LHCN-M2 (cell line): ENCODE results near the gene ZMYM4. TPM values are rescaled to one million over a fixed set of nuclear protein-coding genes. Genes with fewer than 3 reads are reported as not detected.
A peak's percentile ranks its signal among the peaks of the same experiment; 100 is the strongest.

Experiments
- DNase-seq: peaks from one replicate; pipeline ENCODE4 v3.0.0-alpha.2; 2012; ENCODE audit warnings: low read depth
- total RNA-seq: library from RNA; depleted of rRNA; stranded (reverse); fragments of >200 nt; gene quantifications from 2 replicates; pipeline ENCODE4 v1.2.3, GENCODE V29; 2014

The ZMYM4 gene
- total RNA-seq, 1 experiment from 2014 or later: 43.7 TPM

DNA sequence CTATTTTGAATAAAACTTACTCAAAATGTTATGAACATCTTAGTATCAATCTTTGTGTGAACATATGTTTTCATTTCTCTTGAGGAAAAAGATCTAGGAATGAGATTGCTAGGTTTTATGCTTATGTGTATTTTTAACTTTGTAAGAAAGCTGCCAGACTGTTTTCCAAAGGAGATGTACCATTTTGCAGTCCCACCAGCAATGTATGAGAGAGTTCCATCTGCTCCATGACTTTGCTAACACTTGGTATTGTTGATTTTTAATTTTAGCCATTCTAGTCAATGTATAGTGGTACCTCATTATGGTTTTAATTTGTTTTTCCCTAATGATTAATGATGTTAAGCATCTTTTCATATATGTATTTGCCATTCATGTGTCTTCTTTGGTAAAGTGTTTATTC lies 132.5 kb downstream of the ZMYM4 start:
- no peak for DNase-seq

- DNase-seq: peak; percentile 19
These were observed 137.6 kb downstream of the ZMYM4 start for GRCh38 chr1:35406103-35406502.

DNA sequence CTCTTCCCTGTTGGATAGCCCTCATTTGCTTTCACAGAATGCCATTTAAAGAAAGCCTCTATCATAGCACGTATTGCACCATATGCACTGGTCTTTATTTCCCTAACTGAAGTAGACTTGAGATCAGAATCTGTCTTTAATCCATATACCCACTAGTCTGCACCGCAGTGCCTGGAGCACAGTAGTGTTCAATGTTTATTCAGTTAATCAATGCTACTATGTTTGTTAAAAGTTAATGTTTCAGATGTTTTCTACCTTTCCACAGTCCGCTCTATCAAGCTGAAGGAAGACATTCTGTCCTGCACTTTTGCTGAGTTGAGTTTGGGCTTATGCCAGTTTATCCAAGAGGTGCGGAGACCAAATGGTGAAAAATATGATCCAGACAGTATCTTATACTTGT lies 139.2 kb downstream of the ZMYM4 start:
- DNase-seq: no peak

GRCh38 chr1:35408925-35409324 lies 140.4 kb downstream of the ZMYM4 start:
- no peak for DNase-seq

GRCh38 chr1:35426097-35426586 lies 157.6 kb downstream of the ZMYM4 start:
- no peak for DNase-seq

DNA sequence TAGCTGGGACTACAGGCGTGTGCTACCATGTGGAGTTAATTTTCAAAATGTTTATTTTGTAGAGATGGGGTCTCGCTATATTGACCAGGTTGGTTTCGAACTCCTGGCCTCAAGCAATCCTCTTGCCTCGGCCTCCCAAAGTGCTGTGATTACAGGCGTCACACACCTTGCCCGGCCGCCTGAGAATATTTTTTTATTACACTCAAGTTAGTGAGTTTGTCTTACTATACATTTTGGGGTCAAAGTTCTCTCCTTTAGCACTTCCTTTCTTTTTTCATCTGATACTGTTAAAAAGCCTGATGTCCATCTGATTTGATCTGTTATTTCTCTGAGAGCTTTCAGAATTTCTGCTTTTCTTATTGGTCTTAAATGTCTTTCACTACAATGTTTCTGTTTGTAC lies 159.9 kb downstream of the ZMYM4 start:
- DNase-seq: no peak

DNA sequence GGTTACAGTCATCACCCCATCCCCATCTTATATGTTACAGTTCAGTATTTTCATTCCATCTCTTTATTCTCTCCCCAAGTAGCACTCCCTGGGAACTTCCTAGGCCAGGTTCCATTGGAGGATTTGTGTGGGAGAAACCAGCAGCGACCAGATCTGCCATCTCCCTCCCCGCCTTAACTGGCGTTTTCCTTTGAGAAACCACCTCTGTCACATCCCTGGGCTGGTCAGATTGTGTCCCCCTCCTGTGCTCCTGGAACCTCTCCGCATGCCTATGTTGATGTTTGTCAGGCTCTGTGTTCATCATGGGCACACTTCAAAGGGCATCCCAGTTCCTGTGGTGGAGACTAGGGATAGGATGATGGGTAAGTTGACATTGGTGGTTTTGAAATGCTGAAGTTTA lies 162.3 kb downstream of the ZMYM4 start:
- no peak for DNase-seq

- no peak for DNase-seq
These were observed 162.7 kb downstream of the ZMYM4 start for GRCh38 chr1:35431173-35431599.

DNA sequence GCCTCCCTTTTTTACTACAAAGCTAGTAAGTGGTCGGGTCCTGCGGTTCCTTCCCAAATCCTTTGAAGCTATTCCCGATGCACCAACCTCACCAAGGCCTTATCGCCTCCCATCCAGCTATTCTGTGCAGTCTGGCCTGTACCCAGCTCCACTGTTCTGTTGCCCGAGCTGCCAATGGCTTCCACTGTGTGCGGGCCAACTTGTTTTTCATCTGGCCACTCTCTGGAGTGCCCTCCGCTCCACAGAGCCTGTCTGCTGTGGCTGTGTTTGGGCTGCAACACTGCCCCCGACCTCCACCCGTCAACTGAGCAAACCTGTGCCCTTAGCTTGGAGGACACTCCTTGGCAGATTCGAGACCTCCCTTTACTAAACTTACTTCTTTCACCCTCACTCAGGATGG lies 163.7 kb downstream of the ZMYM4 start:
- DNase-seq: no peak

DNA sequence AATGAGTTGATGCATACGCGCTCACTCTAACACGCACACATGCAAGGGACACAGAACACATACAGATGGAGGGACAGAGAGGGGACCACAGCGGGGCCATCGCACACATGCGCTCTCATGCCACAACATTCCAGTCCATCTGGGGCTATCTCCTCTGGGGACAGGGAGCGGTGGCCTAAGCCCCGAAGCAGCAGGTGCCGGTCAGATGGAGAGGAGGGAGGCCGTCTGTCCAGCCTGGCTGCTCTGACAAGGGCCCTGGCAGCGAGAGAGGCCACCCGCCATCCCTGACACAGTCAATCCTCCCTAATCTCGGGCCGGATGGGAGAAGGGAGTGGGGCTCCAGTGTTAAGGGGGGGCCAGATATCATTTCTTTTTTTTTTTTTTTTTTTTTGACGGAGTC lies 165.2 kb downstream of the ZMYM4 start:
- no peak for DNase-seq

- no peak for DNase-seq
These were observed 166.2 kb downstream of the ZMYM4 start for GRCh38 chr1:35434703-35435102.

- DNase-seq: no peak
These were observed 167.6 kb downstream of the ZMYM4 start for GRCh38 chr1:35436078-35436477.

DNA sequence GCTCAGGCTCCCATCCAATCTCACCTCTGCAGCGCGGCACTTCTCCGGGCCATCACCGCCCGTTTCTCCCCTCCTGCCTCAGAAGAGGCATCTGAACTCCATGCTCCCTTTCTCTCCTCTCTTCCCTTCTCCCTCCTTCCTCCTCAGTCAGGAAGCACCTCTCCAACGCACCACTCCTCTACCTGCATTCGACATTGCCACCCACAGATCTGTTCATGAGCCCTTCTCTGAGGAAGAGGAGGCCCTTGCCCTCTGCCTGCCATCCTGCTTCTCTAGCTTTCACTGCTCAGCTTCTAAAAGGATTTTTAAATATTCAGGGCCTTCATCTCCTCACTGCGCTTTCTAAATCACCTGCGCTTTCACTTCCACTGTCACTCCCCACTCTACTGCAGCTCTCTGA lies 168.7 kb downstream of the ZMYM4 start:
- no peak for DNase-seq

GRCh38 chr1:35439626-35440025 lies 171.1 kb downstream of the ZMYM4 start:
- DNase-seq: no peak

DNA sequence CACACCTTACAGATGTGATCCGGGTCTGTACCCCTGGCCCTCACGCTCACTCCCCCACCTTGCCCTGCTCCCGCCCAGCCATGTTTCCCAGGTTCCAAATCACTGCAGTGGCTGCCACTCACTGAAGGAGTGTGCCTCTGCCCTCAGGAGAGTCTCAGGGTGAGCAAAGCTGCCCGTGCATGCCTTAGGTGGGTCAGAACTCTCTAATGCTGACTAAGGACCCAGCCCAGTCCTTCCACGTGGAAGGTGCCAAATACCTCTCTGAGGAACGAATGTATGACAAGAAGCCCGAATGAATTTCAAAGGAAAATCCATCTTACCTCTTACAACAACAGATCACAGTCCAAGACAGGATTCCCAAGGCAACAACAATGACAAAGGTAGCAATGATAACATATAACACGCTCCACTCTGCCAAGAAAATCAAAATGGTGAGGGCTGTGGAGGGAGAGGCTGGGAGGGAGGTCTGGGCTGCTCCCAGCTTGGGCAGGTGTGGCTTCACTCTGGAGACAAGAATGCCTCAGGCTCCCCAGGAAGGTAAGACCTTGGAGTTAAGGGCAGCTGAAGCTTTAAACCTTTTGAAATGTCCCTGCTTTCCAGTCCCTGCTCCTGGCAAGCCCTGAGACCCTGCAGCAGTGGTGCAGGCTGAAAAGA lies 173.5 kb downstream of the ZMYM4 start:
- no peak for DNase-seq

DNA sequence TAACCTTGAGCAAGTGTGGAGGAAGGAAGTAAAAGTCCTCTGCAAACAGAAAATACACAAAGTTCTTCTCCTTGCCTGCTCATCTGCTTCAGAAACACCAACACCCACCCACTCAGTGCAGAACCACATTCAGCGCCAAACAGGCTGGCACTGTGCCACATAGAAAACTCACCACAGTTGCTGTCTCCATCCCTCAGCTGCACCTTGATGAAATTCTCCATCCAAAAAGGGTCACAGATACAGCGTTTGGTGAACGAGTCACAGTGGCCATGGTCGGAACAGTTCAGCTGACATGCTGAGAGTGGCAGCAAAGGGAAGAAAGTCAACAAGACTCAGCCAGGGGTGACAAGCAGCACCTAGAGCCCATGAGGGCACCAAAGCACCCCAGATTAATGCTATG lies 174.2 kb downstream of the ZMYM4 start:
- DNase-seq: no peak

DNA sequence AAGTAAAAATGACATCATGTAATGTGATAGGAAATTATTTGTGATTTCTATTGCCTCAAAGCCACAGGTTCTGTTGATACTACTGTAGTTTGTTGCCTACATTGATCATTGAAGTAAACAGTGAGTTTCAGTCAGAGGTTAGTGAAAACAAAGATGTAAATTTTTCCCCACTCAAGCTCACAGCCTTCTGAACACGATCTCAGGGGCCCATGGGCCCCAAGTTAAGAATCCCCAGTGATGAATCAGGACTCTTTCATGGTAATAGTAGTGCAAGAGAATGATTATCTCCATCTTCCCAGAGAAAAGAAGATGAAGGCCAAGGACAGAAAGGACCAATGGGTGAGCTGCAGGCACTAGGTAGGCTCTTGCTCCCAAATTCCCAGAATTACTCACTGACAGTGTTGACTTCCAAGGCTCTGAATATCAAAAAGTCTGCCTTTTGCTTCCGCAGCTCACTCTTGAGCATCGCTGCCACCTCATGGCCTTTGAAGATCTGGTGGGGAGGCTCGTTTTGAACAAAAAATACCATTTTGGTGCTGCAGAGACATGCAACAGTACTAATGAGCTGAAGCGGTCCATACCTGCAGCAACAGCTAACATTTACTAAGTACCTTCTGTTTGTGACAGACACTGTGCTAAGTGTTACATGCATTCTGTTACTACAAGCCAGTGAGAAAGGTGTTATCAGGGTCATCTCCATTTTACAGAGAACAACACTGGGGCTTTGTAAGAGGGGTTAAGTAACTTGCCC lies 175.4 kb downstream of the ZMYM4 start:
- no peak for DNase-seq

- DNase-seq: no peak
These were observed 175.9 kb downstream of the ZMYM4 start for GRCh38 chr1:35444519-35444774.

DNA sequence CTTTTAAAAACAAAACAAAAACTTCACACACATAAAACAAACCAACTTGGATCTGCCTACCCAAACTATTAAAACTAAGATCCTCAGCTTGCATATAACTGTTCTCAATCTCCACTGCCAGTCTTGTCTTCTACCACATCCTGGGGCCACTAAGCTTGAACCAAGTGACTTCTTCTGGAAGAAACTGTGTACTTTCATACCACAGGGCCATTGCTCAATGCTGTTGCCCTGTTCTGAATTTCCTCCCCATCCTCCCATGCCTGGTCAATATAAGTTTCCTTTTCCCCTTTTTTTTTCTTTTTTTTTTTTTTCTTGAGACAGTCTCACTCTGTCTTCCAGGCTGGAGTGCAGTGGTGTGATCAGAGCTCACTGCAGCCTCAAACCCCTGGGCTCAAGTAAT lies 178.8 kb downstream of the ZMYM4 start:
- no peak for DNase-seq

- DNase-seq: peak; percentile 95
These were observed 179.9 kb downstream of the ZMYM4 start for GRCh38 chr1:35448344-35448801.

DNA sequence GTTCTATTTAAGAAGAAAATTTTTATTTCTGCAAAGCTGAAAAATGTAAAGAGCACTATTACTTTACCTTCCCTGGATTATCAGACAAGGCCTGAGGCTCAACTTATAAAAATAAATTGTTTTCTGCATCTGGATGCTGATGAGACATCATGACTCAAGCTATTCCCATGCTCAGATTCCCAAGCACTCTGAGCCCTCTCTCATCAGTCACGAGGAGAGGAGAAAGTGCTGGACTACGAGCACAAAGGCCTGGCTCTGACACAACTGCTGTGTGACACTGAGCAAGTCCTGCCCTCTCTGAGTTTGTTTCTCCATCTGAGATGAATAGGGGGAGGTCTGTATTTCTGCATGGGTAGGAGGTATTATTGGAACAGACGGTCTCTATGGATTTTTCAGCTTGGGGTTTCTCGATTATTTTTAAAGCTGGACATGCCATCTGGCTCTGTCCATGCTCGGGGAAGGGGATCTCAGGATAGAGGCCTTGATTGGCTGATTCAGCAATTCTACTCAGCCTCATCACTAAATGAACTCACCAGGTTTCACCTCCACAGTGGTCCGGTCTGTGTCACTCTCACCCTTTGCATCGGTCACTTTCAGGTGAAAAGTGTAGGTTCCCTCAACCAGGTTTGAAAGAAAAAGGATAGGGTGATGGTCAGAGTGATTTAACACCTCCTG lies 181.0 kb downstream of the ZMYM4 start:
- DNase-seq: peak; percentile 98

DNA sequence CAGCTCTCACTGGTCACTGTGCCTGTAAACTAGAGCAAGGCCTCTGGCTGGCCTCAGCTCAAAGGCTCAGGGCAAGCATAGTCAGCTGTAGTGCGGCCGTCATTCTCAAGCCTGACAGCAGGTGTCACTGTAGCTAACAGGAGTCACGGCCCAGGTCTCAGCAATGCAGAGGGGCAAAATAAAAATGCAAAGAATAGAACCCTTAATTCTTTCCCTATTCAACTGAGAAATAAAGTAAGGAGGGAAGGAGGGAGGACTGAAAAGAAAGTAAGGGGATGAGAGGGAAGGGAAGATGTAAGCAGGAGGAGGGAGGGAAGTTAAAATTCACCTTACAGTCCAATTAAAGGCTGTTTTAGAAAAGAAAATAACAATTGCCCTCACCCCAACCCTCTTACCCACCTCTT lies 182.6 kb downstream of the ZMYM4 start:
- DNase-seq: peak; percentile 75
